Activated CD8-positive, alpha-beta memory T cell treated with anti-CD3 and anti-CD28 coated beads, Interleukin-2, amount 10 ng/mL, durations not matched to agents 7 days and 5 days (primary cell): Measurements from ENCODE around the gene PDE9A. TPM values are rescaled to one million over a fixed set of nuclear protein-coding genes. Genes with fewer than 3 reads are reported as not detected.
"Not testable (repeated sequence)": the region's sequence is repeated elsewhere in the genome, so short reads cannot be mapped to it uniquely, and the experiment has no call there.

Experiments
- ATAC-seq: fragments of 150-1000 bp; cut with Tn5 transposase; one replicate; pipeline ENCODE4 v1.10.0; 2021; ENCODE audit warnings: moderate library complexity
- CTCF ChIA-PET: fragments of 350-600 bp; sonication (Branson Sonifier 250); formaldehyde crosslinking; loops from one replicate; lab custom pipeline; 2021; ENCODE audit warnings: antibody characterized with exemption; lab: Charles Lee
- DNase-seq: peaks from one replicate; pipeline ENCODE4 v3.0.0-alpha.2; 2020
- H3K27ac Mint-ChIP-seq: one replicate; pipeline ENCODE4 v1.8.0; 2021; ENCODE audit warnings: mild to moderate bottlenecking, mixed read lengths
- H3K27me3 Mint-ChIP-seq: one replicate; pipeline ENCODE4 v1.8.0; 2021; ENCODE audit warnings: mixed read lengths
- H3K36me3 Mint-ChIP-seq: one replicate; pipeline ENCODE4 v1.8.0; 2021; ENCODE audit warnings: mild to moderate bottlenecking, mixed read lengths
- H3K4me1 Mint-ChIP-seq: one replicate; pipeline ENCODE4 v1.8.0; 2021; ENCODE audit warnings: mixed read lengths
- H3K4me3 Mint-ChIP-seq: one replicate; pipeline ENCODE4 v1.8.0; 2021; ENCODE audit warnings: mild to moderate bottlenecking, moderate library complexity, mixed read lengths
- H3K9me3 Mint-ChIP-seq: one replicate; pipeline ENCODE4 v1.8.0; 2022; ENCODE audit warnings: low read depth, mixed read lengths
- total RNA-seq, 2 experiments: library from RNA; stranded (reverse); gene quantifications; one replicate each; pipeline ENCODE4 v1.2.3, GENCODE V29; 2021

PDE9A gene
- total RNA-seq, 2 experiments from 2014 or later, result 2.0 to 6.8 TPM

- H3K27ac Mint-ChIP-seq, CTCF ChIA-PET, DNase-seq, ATAC-seq, H3K9me3 Mint-ChIP-seq, H3K36me3 Mint-ChIP-seq, H3K4me3 Mint-ChIP-seq: not testable (repeated sequence)
- H3K4me1 Mint-ChIP-seq, result peaks cover 10% of the 10 kb centered on the region
- peaks cover 27% of the 10 kb centered on the region for H3K27me3 Mint-ChIP-seq
These were observed 148.2 kb downstream of the PDE9A start for GRCh38 chr21:42801616-42802015.

- Mint-ChIP-seq H3K4me3 (no peak overlapping the region), H3K9me3 (no peaks in the 10 kb centered on the region), H3K4me1 (no peaks in the 10 kb centered on the region), H3K27me3 (peaks cover 29% of the 10 kb centered on the region), H3K27ac (no peak overlapping the region), H3K36me3 (no peaks in the 10 kb centered on the region)
- ATAC-seq (no peak), DNase-seq (no peak)
- CTCF ChIA-PET, result interaction anchor here (1.7 kb wide), 1 partner anchor 13 kb away, joined by 6 read pairs; no protein-coding TSS in a partner anchor
These were observed 153.2 kb downstream of the PDE9A start for GRCh38 chr21:42806509-42807140.

GRCh38 chr21:42807293-42807895 is 154.0 kb downstream of the PDE9A start:
- not testable (repeated sequence) for H3K36me3 Mint-ChIP-seq, ATAC-seq, H3K9me3 Mint-ChIP-seq, H3K4me3 Mint-ChIP-seq, H3K4me1 Mint-ChIP-seq, DNase-seq, H3K27ac Mint-ChIP-seq
- CTCF ChIA-PET, result interaction anchor here (1.7 kb wide), 1 partner anchor 12 kb away, joined by 6 read pairs; no protein-coding TSS in a partner anchor
- peaks cover 29% of the 10 kb centered on the region for H3K27me3 Mint-ChIP-seq

GRCh38 chr21:42807938-42808613 is 154.7 kb downstream of the PDE9A start:
- H3K4me3 Mint-ChIP-seq, result no peak overlapping the region
- H3K9me3 Mint-ChIP-seq, result no peaks in the 10 kb centered on the region
- H3K27ac Mint-ChIP-seq, result no peak overlapping the region
- CTCF ChIA-PET, result interaction anchor here (1.7 kb wide), 1 partner anchor 11 kb away, joined by 6 read pairs; no protein-coding TSS in a partner anchor
- H3K36me3 Mint-ChIP-seq, result no peaks in the 10 kb centered on the region
- H3K27me3 Mint-ChIP-seq, result peaks cover 35% of the 10 kb centered on the region
- no peak for ATAC-seq
- no peak for DNase-seq
- no peaks in the 10 kb centered on the region for H3K4me1 Mint-ChIP-seq

GRCh38 chr21:42809171-42809570 is 155.8 kb downstream of the PDE9A start:
- H3K4me3 Mint-ChIP-seq, result no peak overlapping the region
- H3K9me3 Mint-ChIP-seq, result no peaks in the 10 kb centered on the region
- ATAC-seq, result no peak
- H3K27me3 Mint-ChIP-seq, result peaks cover 38% of the 10 kb centered on the region
- no peak for DNase-seq
- no peak overlapping the region for H3K27ac Mint-ChIP-seq
- CTCF ChIA-PET, result no interaction called here
- H3K4me1 Mint-ChIP-seq, result no peaks in the 10 kb centered on the region
- H3K36me3 Mint-ChIP-seq, result no peaks in the 10 kb centered on the region

GRCh38 chr21:42809577-42810475 is 156.4 kb downstream of the PDE9A start:
- Mint-ChIP-seq H3K27me3 (peaks cover 33% of the 10 kb centered on the region), H3K4me1 (no peaks in the 10 kb centered on the region), H3K9me3 (peaks cover under 1% of the 10 kb centered on the region), H3K27ac (no peak overlapping the region), H3K36me3 (no peaks in the 10 kb centered on the region), H3K4me3 (no peak overlapping the region)
- CTCF ChIA-PET, result no interaction called here
- no peak for ATAC-seq
- DNase-seq, result no peak

- CTCF ChIA-PET, result interaction anchor here (4.6 kb wide), 1 partner anchor 219 kb away, joined by 20 read pairs; no protein-coding TSS in a partner anchor
- ATAC-seq (no peak), DNase-seq (peak; percentile 29)
- Mint-ChIP-seq H3K36me3 (peaks cover 5% of the 10 kb centered on the region), H3K4me3 (no peak overlapping the region), H3K27ac (no peak overlapping the region), H3K9me3 (peaks cover 7% of the 10 kb centered on the region), H3K27me3 (peaks cover 16% of the 10 kb centered on the region), H3K4me1 (no peaks in the 10 kb centered on the region)
These were observed 158.5 kb downstream of the PDE9A start for GRCh38 chr21:42811960-42812359.

GRCh38 chr21:42812528-42813241 is 159.3 kb downstream of the PDE9A start:
- DNase-seq, H3K36me3 Mint-ChIP-seq, ATAC-seq, H3K27ac Mint-ChIP-seq, H3K4me3 Mint-ChIP-seq, H3K9me3 Mint-ChIP-seq, H3K4me1 Mint-ChIP-seq: not testable (repeated sequence)
- CTCF ChIA-PET, result interaction anchor here (1.2 to 4.6 kb wide), 2 partner anchors 159 to 219 kb away, joined by 3 to 20 read pairs; partner anchors contain the start of gene PDE9A
- H3K27me3 Mint-ChIP-seq, result peaks cover 20% of the 10 kb centered on the region

GRCh38 chr21:42815217-42815616 is 161.8 kb downstream of the PDE9A start:
- Mint-ChIP-seq H3K27me3 (peaks cover 14% of the 10 kb centered on the region), H3K9me3 (peaks cover 7% of the 10 kb centered on the region), H3K4me1 (peaks cover under 1% of the 10 kb centered on the region), H3K36me3 (peaks cover 5% of the 10 kb centered on the region), H3K27ac (no peak overlapping the region), H3K4me3 (no peak overlapping the region)
- no peak for DNase-seq
- CTCF ChIA-PET, result no interaction called here
- ATAC-seq, result no peak

- Mint-ChIP-seq H3K27ac (no peak overlapping the region), H3K4me1 (peaks cover 4% of the 10 kb centered on the region), H3K36me3 (peaks cover 5% of the 10 kb centered on the region), H3K9me3 (peaks cover 7% of the 10 kb centered on the region), H3K27me3 (peaks cover 7% of the 10 kb centered on the region), H3K4me3 (no peak overlapping the region)
- DNase-seq (peak; percentile 67), ATAC-seq (peak; percentile 68)
- CTCF ChIA-PET, result interaction anchor here (0.7 to 2.3 kb wide), 6 partner anchors 11 to 225 kb away, joined by 3 to 12 read pairs (median 4); no protein-coding TSS in a partner anchor
These were observed 164.9 kb downstream of the PDE9A start for GRCh38 chr21:42818328-42818749.

GRCh38 chr21:42819861-42820615 is 166.6 kb downstream of the PDE9A start:
- peaks cover 4% of the 10 kb centered on the region for H3K9me3 Mint-ChIP-seq
- peaks cover 4% of the 10 kb centered on the region for H3K4me1 Mint-ChIP-seq
- no peak for ATAC-seq
- no peak overlapping the region for H3K4me3 Mint-ChIP-seq
- no peak for DNase-seq
- CTCF ChIA-PET, result interaction anchor here (1.6 to 2.3 kb wide), 2 partner anchors 13 to 227 kb away, joined by 6 to 7 read pairs; no protein-coding TSS in a partner anchor
- H3K36me3 Mint-ChIP-seq, result peaks cover 3% of the 10 kb centered on the region
- no peak overlapping the region for H3K27ac Mint-ChIP-seq
- H3K27me3 Mint-ChIP-seq, result peaks cover 16% of the 10 kb centered on the region
